ENCODE data around the gene CSF2. TPM values are rescaled to one million over a fixed set of nuclear protein-coding genes. Genes with fewer than 3 reads are reported as not detected.

Gene CSF2
- total RNA-seq, 1 experiment from 2014 or later = not detected

DNA sequence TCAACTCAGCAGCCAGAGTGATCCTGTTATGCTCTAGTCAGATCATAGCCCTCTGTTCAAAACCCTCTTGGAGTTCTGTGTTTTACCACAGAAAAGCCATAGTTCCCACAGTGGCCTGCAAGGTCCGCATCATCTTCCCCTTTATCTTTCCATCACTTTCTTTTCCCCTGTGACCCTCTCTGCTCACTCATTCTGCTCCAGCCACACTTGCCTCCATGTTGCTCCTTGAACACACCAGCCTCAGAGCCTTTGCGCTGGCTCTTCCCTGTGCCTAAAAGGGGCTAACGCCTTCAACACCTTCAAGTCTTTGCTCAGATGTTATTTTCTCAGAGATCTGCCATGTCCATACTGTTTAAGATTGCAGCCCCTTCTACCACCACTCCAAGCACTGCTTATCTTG, 26.3 kb downstream of the CSF2 start:
- H3K4me1 ChIP-seq (ENCODE audit: control insufficient read depth, insufficient read depth, low read length) = peaks cover 2% of the 10 kb centered on the region; the same call in 1 of the 2 replicates
- DNase-seq (ENCODE audit: low read depth, low spot score) (no peak), ATAC-seq (no peak)
- in situ Hi-C loops (cut with HindIII; ENCODE audit: low pct_unique_long_range_greater_than_20kb, low sequenced_read_pairs) (no loop called here), intact Hi-C loops (cut with micrococcal nuclease; ENCODE audit: unreplicated experiment) (no loop called here)
- H3K9me3 ChIP-seq (ENCODE audit: control insufficient read depth, insufficient read depth, low read depth, low read length) = no peaks in the 10 kb centered on the region
- no peaks in the 10 kb centered on the region; the same call in 1 of the 2 replicates for H3K27me3 ChIP-seq (ENCODE audit: control insufficient read depth, insufficient read depth, low read length)
- no peak overlapping the region for H3K27ac ChIP-seq (ENCODE audit: low read length)
- no peak overlapping the region for H3K4me3 ChIP-seq (ENCODE audit: low read depth in 2 of 2, low read length in 2 of 2)
- CTCF ChIA-PET = no interaction called here
- POLR2A ChIA-PET = no interaction called here
- no peaks in the 10 kb centered on the region for H3K36me3 ChIP-seq (ENCODE audit: control insufficient read depth, insufficient read depth, low read length)
- BruUV-seq (replicated peaks) = no TSS peak
- TF ChIP-seq, protein P1, sequence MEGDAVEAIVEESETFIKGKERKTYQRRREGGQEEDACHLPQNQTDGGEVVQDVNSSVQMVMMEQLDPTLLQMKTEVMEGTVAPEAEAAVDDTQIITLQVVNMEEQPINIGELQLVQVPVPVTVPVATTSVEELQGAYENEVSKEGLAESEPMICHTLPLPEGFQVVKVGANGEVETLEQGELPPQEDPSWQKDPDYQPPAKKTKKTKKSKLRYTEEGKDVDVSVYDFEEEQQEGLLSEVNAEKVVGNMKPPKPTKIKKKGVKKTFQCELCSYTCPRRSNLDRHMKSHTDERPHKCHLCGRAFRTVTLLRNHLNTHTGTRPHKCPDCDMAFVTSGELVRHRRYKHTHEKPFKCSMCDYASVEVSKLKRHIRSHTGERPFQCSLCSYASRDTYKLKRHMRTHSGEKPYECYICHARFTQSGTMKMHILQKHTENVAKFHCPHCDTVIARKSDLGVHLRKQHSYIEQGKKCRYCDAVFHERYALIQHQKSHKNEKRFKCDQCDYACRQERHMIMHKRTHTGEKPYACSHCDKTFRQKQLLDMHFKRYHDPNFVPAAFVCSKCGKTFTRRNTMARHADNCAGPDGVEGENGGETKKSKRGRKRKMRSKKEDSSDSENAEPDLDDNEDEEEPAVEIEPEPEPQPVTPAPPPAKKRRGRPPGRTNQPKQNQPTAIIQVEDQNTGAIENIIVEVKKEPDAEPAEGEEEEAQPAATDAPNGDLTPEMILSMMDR (IDR thresholded peaks at IDR 0.05) = no peak
- TF ChIP-seq POLR2AphosphoS5 (IDR thresholded peaks at IDR 0.05; ENCODE audit: low read depth, low read length) (no peak), SIN3A (IDR thresholded peaks at IDR 0.05; ENCODE audit: borderline replicate concordance, insufficient read depth, low read depth, low read length) (no peak), TCF7L2 (IDR thresholded peaks at IDR 0.05; ENCODE audit: low read depth, low read length) (no peak)
- TF ChIP-seq, protein P2, sequence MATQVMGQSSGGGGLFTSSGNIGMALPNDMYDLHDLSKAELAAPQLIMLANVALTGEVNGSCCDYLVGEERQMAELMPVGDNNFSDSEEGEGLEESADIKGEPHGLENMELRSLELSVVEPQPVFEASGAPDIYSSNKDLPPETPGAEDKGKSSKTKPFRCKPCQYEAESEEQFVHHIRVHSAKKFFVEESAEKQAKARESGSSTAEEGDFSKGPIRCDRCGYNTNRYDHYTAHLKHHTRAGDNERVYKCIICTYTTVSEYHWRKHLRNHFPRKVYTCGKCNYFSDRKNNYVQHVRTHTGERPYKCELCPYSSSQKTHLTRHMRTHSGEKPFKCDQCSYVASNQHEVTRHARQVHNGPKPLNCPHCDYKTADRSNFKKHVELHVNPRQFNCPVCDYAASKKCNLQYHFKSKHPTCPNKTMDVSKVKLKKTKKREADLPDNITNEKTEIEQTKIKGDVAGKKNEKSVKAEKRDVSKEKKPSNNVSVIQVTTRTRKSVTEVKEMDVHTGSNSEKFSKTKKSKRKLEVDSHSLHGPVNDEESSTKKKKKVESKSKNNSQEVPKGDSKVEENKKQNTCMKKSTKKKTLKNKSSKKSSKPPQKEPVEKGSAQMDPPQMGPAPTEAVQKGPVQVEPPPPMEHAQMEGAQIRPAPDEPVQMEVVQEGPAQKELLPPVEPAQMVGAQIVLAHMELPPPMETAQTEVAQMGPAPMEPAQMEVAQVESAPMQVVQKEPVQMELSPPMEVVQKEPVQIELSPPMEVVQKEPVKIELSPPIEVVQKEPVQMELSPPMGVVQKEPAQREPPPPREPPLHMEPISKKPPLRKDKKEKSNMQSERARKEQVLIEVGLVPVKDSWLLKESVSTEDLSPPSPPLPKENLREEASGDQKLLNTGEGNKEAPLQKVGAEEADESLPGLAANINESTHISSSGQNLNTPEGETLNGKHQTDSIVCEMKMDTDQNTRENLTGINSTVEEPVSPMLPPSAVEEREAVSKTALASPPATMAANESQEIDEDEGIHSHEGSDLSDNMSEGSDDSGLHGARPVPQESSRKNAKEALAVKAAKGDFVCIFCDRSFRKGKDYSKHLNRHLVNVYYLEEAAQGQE (IDR thresholded peaks at IDR 0.05; ENCODE audit: insufficient read depth in 1 of 2, low read depth in 2 of 2, low read length in 1 of 2) = no peak

- TF ChIP-seq, protein P2 (IDR thresholded peaks at IDR 0.05; ENCODE audit: insufficient read depth in 1 of 2, low read depth in 2 of 2, low read length in 1 of 2) = no peak
- TF ChIP-seq, protein P1 (IDR thresholded peaks at IDR 0.05) = no peak
- TF ChIP-seq SIN3A (IDR thresholded peaks at IDR 0.05; ENCODE audit: borderline replicate concordance, insufficient read depth, low read depth, low read length) = no peak
- no peak for TF ChIP-seq POLR2AphosphoS5 (IDR thresholded peaks at IDR 0.05; ENCODE audit: low read depth, low read length)
- TF ChIP-seq TCF7L2 (IDR thresholded peaks at IDR 0.05; ENCODE audit: low read depth, low read length) = no peak
- Histone ChIP-seq H3K4me1 (ENCODE audit: control insufficient read depth, insufficient read depth, low read length) (peaks cover 2% of the 10 kb centered on the region; the same call in 1 of the 2 replicates), H3K4me3 (ENCODE audit: low read depth in 2 of 2, low read length in 2 of 2) (no peak overlapping the region), H3K9me3 (ENCODE audit: control insufficient read depth, insufficient read depth, low read depth, low read length) (no peaks in the 10 kb centered on the region), H3K27ac (ENCODE audit: low read length) (no peak overlapping the region), H3K36me3 (ENCODE audit: control insufficient read depth, insufficient read depth, low read length) (no peaks in the 10 kb centered on the region), H3K27me3 (ENCODE audit: control insufficient read depth, insufficient read depth, low read length) (no peaks in the 10 kb centered on the region; the same call in 1 of the 2 replicates)
- in situ Hi-C loops (cut with HindIII; ENCODE audit: low pct_unique_long_range_greater_than_20kb, low sequenced_read_pairs) = no loop called here
- no TSS peak for BruUV-seq (replicated peaks)
- ChIA-PET POLR2A (no interaction called here), CTCF (no interaction called here)
- DNase-seq (ENCODE audit: low read depth, low spot score) (no peak), ATAC-seq (no peak)
- intact Hi-C loops (cut with micrococcal nuclease; ENCODE audit: unreplicated experiment) = no loop called here
Measured at GRCh38 chr5:132100672-132101261, 27.2 kb downstream of the CSF2 start.

Data from Panc1 (cell line).